Measurements from ENCODE around the gene GRIP2.

- TF ChIP-seq POLR2A (IDR thresholded peaks at IDR 0.05; ENCODE audit: low read depth, low read length) (no peak), POLR2AphosphoS5 (IDR thresholded peaks at IDR 0.05; ENCODE audit: low read depth, low read length) (no peak), SPI1 (IDR thresholded peaks at IDR 0.05; ENCODE audit: low read depth, low read length) (no peak), TAF1 (IDR thresholded peaks at IDR 0.05; ENCODE audit: low read depth, low read length) (no peak), PAX5 (IDR thresholded peaks at IDR 0.05; ENCODE audit: insufficient read depth, low read length, severe bottlenecking) (no peak), POU2F2 (IDR thresholded peaks at IDR 0.05; ENCODE audit: low read depth, low read length) (no peak)
These were observed 2.3 kb downstream of the GRIP2 start for GRCh38 chr3:14537590-14538450.
